Measurements from ENCODE around the gene CDC40. TPM values are rescaled to one million over a fixed set of nuclear protein-coding genes. Genes with fewer than 3 reads are reported as not detected.
"Not testable (repeated sequence)": the region's sequence is repeated elsewhere in the genome, so short reads cannot be mapped to it uniquely, and the experiment has no call there.

CDC40 gene
- total RNA-seq, 1 experiment from 2014 or later = 23.5 TPM

DNA sequence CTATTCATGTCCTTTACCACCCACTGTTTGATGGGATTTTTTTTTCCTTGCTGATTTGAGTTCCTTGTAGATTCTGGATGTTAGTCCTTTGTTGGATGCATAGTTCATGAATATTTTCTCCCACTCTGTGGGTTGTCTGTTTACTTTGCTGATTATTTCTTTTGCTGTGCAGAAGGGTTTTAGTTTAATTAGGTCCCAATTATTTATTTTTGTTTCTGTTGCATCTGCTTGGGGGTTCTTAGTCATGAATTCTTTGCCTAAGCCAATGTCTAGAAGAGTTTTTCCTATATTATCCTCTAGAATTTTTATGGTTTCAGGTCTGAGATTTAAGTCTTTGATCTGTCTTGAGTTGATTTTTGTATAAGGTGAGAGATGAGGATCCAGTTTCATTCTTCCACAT lies 92.6 kb downstream of the CDC40 start:
- H3K4me3 ChIP-seq; DNase-seq; H3K27me3 ChIP-seq; H3K4me1 ChIP-seq; H3K36me3 ChIP-seq; H3K27ac ChIP-seq; H3K9me3 ChIP-seq (replicated peaks): not testable (repeated sequence)

DNA sequence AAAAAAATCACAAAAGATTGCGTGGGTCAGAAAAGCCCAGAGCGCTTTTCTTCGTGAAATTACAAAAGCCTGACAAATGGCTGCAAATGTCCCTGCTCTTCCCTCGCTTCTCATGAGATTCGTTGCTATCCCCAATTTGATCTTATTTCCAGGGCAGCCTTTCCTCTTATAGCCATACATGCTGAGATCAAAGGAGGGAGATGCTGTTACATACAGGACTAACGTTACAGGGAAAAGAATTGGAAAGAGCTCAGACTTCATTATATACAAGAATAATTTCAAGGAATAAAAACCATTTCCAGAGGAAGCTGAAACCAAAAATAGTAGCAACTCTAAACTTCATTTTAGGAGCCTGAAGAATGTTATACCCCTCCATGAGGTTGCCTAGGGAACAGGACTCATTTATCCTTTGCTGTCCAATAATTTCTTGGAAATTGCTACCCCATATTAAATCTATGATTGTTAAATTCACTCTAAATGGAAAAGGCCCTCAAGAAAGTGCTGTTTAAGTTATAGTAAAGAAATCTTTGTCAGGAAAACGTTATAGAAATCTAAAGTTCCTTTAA lies 97.0 kb downstream of the CDC40 start:
- DNase-seq = no peak
- Histone ChIP-seq H3K4me1 (no peaks in the 10 kb centered on the region), H3K27ac (no peak overlapping the region), H3K36me3 (no peaks in the 10 kb centered on the region), H3K4me3 (no peak overlapping the region), H3K27me3 (no peaks in the 10 kb centered on the region), H3K9me3 (replicated peaks) (no peaks in the 10 kb centered on the region)

Other genes starting within 250 kb of the CDC40 start
- gene GPR6, start 202.1 kb upstream of the CDC40 start, total RNA-seq (2014; rRNA removed; shearing (Covaris generic)) = not detected in 2 replicates
- 34.0 and 34.9 TPM in 2 replicates for gene WASF1, start 757 bp upstream of the CDC40 start, total RNA-seq (2014; rRNA removed; shearing (Covaris generic))
- not detected in 2 replicates for gene METTL24, start 177.9 kb downstream of the CDC40 start, total RNA-seq (2014; rRNA removed; shearing (Covaris generic))
- 0.14 and 0.43 TPM in 2 replicates for gene DDO, start 235.1 kb downstream of the CDC40 start, total RNA-seq (2014; rRNA removed; shearing (Covaris generic))

All from SJCRH30 (cell line).